Testis (tissue), 3 donors: ENCODE data around the gene TRIM72. TPM values are rescaled to one million over a fixed set of nuclear protein-coding genes. Genes with fewer than 3 reads are reported as not detected.

ENCODE experiments used
- DNase-seq: peaks from one replicate; pipeline ENCODE4 v3.0.0-alpha.2; 2019
- H3K27ac ChIP-seq, 2 donors: fragments of 200-600 bp; sonication (generic); one replicate each; pipeline ENCODE4 v1.5.1; 2019
- H3K27me3 ChIP-seq: fragments of 200-600 bp; sonication (generic); one replicate; pipeline ENCODE4 v1.5.1; 2019
- H3K36me3 ChIP-seq: fragments of 200-600 bp; sonication (generic); one replicate; pipeline ENCODE4 v1.5.1; 2017; ENCODE audit warnings: low read depth; ENCODE audit errors: missing control alignments
- H3K4me1 ChIP-seq: fragments of 200-600 bp; sonication (generic); one replicate; pipeline ENCODE4 v1.5.1; 2019
- H3K4me3 ChIP-seq, 2 donors: fragments of 200-600 bp; sonication (generic); one replicate each; pipeline ENCODE4 v1.5.1; 2017 to 2019
- H3K9me3 ChIP-seq: fragments of 200-600 bp; sonication (generic); one replicate; pipeline ENCODE4 v1.5.1; 2017
- POLR2A ChIP-seq: fragments of 450-650 bp; IDR thresholded peaks from one replicate; pipeline ENCODE4 v1.6.1; 2017; ENCODE audit warnings: antibody characterized with exemption, mild to moderate bottlenecking, moderate library complexity
- WGBS, 2 donors: methylation state at CpG; one replicate each; pipeline ENCODE4 v1.1.5; 2018; 5-methylcytosine and 5-hydroxymethylcytosine counted together
- intact Hi-C: fragments of 100-400 bp; cut with DNase I; formaldehyde crosslinking; loops from one replicate; pipeline ENCODE4 v1.15.1; 2023; ENCODE audit warnings: low total_unique reads
- polyA plus RNA-seq: library from polyadenylated mRNA; stranded (reverse); fragments of 350-450 nt; fragmentation: Illumina TruSeq; extraction: RNeasy Lipid Tissue Mini Kit (QIAGEN cat#74804); gene quantifications from one replicate; pipeline ENCODE4 v1.2.3, GENCODE V29; 2014; ENCODE audit warnings: low read depth, low replicate concordance; ENCODE audit not compliant: insufficient read depth
- total RNA-seq, 2 donors: library from RNA; depleted of rRNA; stranded (reverse); fragments of >200 nt; gene quantifications; one replicate each; pipeline ENCODE4 v1.2.3, GENCODE V29; 2016
- TF ChIP-seq, protein P1 (sequence below), 3 experiments: fragments of 450-650 bp in 2 of 3; fragments of 200-600 bp in 1 of 3; sonication (generic) in 1 of 3; IDR thresholded peaks; one replicate each; pipeline ENCODE4 v1.5.1; 2016 to 2019; ENCODE audit warnings: antibody characterized with exemption in 3 of 3, mild to moderate bottlenecking in 2 of 3, moderate library complexity in 1 of 3

Gene TRIM72
- total and polyA plus RNA-seq, 3 donors from 2014 or later = 0.50 to 0.58 (median 0.55) TPM

GRCh38 chr16:31183432-31184428 is 30.2 kb upstream of the TRIM72 start:
- Histone ChIP-seq H3K4me3 (no peak overlapping the region), H3K9me3 (no peaks in the 10 kb centered on the region), H3K4me1 (peaks cover 29% of the 10 kb centered on the region), H3K27ac (no peak overlapping the region), H3K36me3 (peaks cover 3% of the 10 kb centered on the region), H3K27me3 (no peaks in the 10 kb centered on the region)
- 56 to 64% methylated on average over 10 of the region's 10 CpGs for WGBS, 2 donors
- no peak for DNase-seq
- TF ChIP-seq, protein P1, sequence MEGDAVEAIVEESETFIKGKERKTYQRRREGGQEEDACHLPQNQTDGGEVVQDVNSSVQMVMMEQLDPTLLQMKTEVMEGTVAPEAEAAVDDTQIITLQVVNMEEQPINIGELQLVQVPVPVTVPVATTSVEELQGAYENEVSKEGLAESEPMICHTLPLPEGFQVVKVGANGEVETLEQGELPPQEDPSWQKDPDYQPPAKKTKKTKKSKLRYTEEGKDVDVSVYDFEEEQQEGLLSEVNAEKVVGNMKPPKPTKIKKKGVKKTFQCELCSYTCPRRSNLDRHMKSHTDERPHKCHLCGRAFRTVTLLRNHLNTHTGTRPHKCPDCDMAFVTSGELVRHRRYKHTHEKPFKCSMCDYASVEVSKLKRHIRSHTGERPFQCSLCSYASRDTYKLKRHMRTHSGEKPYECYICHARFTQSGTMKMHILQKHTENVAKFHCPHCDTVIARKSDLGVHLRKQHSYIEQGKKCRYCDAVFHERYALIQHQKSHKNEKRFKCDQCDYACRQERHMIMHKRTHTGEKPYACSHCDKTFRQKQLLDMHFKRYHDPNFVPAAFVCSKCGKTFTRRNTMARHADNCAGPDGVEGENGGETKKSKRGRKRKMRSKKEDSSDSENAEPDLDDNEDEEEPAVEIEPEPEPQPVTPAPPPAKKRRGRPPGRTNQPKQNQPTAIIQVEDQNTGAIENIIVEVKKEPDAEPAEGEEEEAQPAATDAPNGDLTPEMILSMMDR (IDR thresholded peaks at IDR 0.05) = no peak
- TF ChIP-seq POLR2A = no peak
- intact Hi-C loops = loop anchor here (10.0 kb wide), 1 partner anchor 691 kb away; the partner anchor contains the start of gene ZNF267

- H3K36me3 ChIP-seq = peaks cover 3% of the 10 kb centered on the region
Measured at GRCh38 chr16:31184888-31185287, 29.0 kb upstream of the TRIM72 start.

DNA sequence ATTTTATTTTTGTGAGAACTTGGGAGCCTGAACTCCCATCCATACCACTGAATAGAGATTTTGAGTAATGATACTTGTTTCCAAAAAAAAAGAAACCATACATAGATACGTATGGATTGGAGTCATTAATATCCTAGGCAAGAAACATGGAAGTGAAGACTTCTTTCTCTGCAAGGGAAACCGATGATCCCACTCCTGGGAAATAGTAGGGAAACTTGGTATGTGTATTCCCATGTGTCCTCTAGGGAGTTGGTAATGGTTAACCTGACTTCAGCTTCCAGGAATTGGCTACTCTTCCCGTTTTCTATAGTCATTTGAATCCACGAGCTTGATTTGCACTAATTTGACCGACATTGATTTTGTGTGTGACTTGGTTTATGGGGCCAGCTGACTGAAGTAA is 28.6 kb upstream of the TRIM72 start:
- no peak for DNase-seq
- intact Hi-C loops = loop anchor here (5.0 to 10.0 kb wide), 2 partner anchors 33 to 689 kb away; partner anchors contain the start of genes PRSS36 and ZNF267
- Histone ChIP-seq H3K9me3 (no peaks in the 10 kb centered on the region), H3K4me1 (peaks cover 23% of the 10 kb centered on the region), H3K27me3 (no peaks in the 10 kb centered on the region), H3K4me3 (no peak overlapping the region), H3K36me3 (peaks cover 3% of the 10 kb centered on the region), H3K27ac (no peak overlapping the region)
- TF ChIP-seq, protein P1 (IDR thresholded peaks at IDR 0.05) = no peak
- no peak for TF ChIP-seq POLR2A
- 73% methylated on average over 5 of the region's 5 CpGs for WGBS, 2 donors

More at GRCh38 chr16:31184888-31185287, 29.0 kb upstream of the TRIM72 start:
- Histone ChIP-seq H3K4me3 (no peak overlapping the region), H3K4me1 (peaks cover 23% of the 10 kb centered on the region), H3K27ac (no peak overlapping the region), H3K9me3 (no peaks in the 10 kb centered on the region), H3K27me3 (no peaks in the 10 kb centered on the region)
- 87 to 96% methylated on average over 14 of the region's 14 CpGs for whole genome bisulfite sequencing, 2 donors
- intact Hi-C loops = loop anchor here (5.0 to 10.0 kb wide), 2 partner anchors 33 to 690 kb away; partner anchors contain the start of genes PRSS36 and ZNF267
- TF ChIP-seq POLR2A = no peak
- TF ChIP-seq, protein P1 (IDR thresholded peaks at IDR 0.05) = no peak
- DNase-seq = no peak

DNA sequence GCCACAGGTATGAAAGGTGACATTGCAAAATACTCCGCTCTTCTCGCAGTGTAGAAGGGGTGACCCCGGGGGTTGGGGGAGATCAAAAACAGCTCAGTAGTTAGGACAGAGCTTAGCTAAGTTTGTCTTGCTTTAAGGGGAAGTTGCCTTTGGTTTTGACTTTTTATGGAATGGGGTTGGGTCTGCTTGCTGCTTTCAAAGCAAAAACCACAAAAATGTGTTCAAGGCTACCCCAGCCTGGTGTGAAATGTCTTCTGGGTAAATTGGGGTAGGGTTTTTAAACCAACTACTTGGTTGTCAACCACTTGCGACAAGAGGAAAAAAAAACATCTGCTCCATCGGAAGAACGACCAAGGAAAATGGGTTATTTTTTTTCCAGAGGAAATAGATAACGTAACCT is 27.7 kb upstream of the TRIM72 start:
- intact Hi-C loops = loop anchor here (5.0 to 10.0 kb wide), 2 partner anchors 34 to 689 kb away; partner anchors contain the start of genes PRSS36 and ZNF267

More for the DNA sequence above, 27.7 kb upstream of the TRIM72 start:
- Histone ChIP-seq H3K4me1 (peaks cover 23% of the 10 kb centered on the region), H3K27me3 (no peaks in the 10 kb centered on the region), H3K27ac (no peak overlapping the region), H3K4me3 (no peak overlapping the region), H3K36me3 (peaks cover 3% of the 10 kb centered on the region), H3K9me3 (no peaks in the 10 kb centered on the region)
- no peak for TF ChIP-seq POLR2A
- TF ChIP-seq, protein P1 (IDR thresholded peaks at IDR 0.05) = no peak
- 76 to 84% methylated on average over 7 of the region's 7 CpGs for WGBS, 2 donors
- no peak for DNase-seq
